ENCODE measurements around the gene SH3GL3. TPM values are rescaled to one million over a fixed set of nuclear protein-coding genes. Genes with fewer than 3 reads are reported as not detected.

Gene SH3GL3
- total and polyA plus RNA-seq, 2 of the 8 experiments (the other 6 are each of a cell fraction or from before 2014, with no cell fraction given): 14.1 to 19.1 TPM

- Histone ChIP-seq H4K8ac (ENCODE audit: extremely low read depth, insufficient read depth, low read length) (no peak overlapping the region), H4K91ac (replicated peaks; ENCODE audit: insufficient read length, low read length) (no peak overlapping the region), H3K14ac (ENCODE audit: insufficient read length) (no peak overlapping the region), H3K4me2 (ENCODE audit: insufficient read depth in 1 of 2, low read depth in 2 of 2, low read length in 2 of 2) (no peak overlapping the region), H3K23ac (ENCODE audit: insufficient read length) (no peak overlapping the region), H3K79me2 (ENCODE audit: control insufficient read depth in 1 of 2, insufficient read depth in 2 of 2, low read length in 2 of 2) (peaks cover 0 to 14% of the 10 kb centered on the region in 2 experiments; a peak in 1 of 4 replicates), H2BK20ac (ENCODE audit: low read length) (no peak overlapping the region), H3K9me3 (ENCODE audit: insufficient read depth in 2 of 2, low read depth in 1 of 2, low read length in 1 of 2) (peaks cover 3 to 4% of the 10 kb centered on the region in 2 experiments; a peak in 2 of 4 replicates), H2BK12ac (ENCODE audit: low read depth, low read length) (no peak overlapping the region), H3K9ac (replicated peaks in 1 of 4; ENCODE audit: extremely low read depth in 1 of 4, low read depth in 3 of 4, low read length in 3 of 4) (no peak overlapping the region), H3K56ac (replicated peaks; ENCODE audit: insufficient read length, low read depth, low read length) (no peak overlapping the region), H2AK5ac (ENCODE audit: low read depth, low read length) (no peak overlapping the region), H3K27ac (ENCODE audit: low read depth, low read length) (no peak overlapping the region), H2AFZ (ENCODE audit: low read length) (no peak overlapping the region), H3K23me2 (ENCODE audit: low read depth, low read length) (no peaks in the 10 kb centered on the region), H2BK120ac (replicated peaks; ENCODE audit: low read depth, low read length) (no peak overlapping the region), H3K27me3 (replicated peaks in 1 of 4; ENCODE audit: control insufficient read depth in 3 of 4, extremely low read depth in 1 of 4, insufficient read depth in 3 of 4, low read length in 3 of 4) (no peaks in the 10 kb centered on the region), H3K36me3 (ENCODE audit: control insufficient read depth in 2 of 4, insufficient read depth in 4 of 4, low read length in 3 of 4) (peaks cover 0 to 3% (median 0%) of the 10 kb centered on the region in 4 experiments; a peak in 1 of 8 replicates), H2BK15ac (ENCODE audit: low read length) (no peak overlapping the region), H3K4ac (replicated peaks; ENCODE audit: insufficient read length, low read depth, low read length) (no peak overlapping the region), H2BK5ac (ENCODE audit: low read depth, low read length) (no peak overlapping the region), H4K20me1 (replicated peaks in 1 of 2; ENCODE audit: control insufficient read depth in 1 of 2, insufficient read depth in 2 of 2, low read length in 2 of 2) (no peaks in the 10 kb centered on the region), H3K4me1 (replicated peaks in 1 of 4; ENCODE audit: control insufficient read depth in 3 of 4, insufficient read depth in 4 of 4, low read length in 3 of 4) (0 out of 7 replicates have a peak, but pooled peaks cover 0 to 5% (median 0%) of the 10 kb centered on the region in 4 experiments), H3K79me1 (ENCODE audit: low read depth, low read length) (no peaks in the 10 kb centered on the region; the same call in 1 of the 2 replicates), H4K5ac (ENCODE audit: insufficient read length, low read depth, low read length) (no peak overlapping the region), H3K4me3 (ENCODE audit: extremely low read depth in 1 of 4, insufficient read depth in 2 of 4, low read depth in 3 of 4, low read length in 4 of 4) (no peak overlapping the region), H3K18ac (ENCODE audit: extremely low read depth, low read length) (no peak overlapping the region)
- TF ChIP-seq, protein P1, sequence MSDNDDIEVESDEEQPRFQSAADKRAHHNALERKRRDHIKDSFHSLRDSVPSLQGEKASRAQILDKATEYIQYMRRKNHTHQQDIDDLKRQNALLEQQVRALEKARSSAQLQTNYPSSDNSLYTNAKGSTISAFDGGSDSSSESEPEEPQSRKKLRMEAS (IDR thresholded peaks at IDR 0.05): no peak
- TF ChIP-seq HDAC6 (IDR thresholded peaks at IDR 0.05; ENCODE audit: low read depth, low read length) (no peak), KDM1A (IDR thresholded peaks at IDR 0.05; ENCODE audit: borderline replicate concordance, low read length) (no peak), BCL11A (IDR thresholded peaks at IDR 0.05; ENCODE audit: low read depth in 2 of 2, low read length in 2 of 2) (no peak), EGR1 (IDR thresholded peaks at IDR 0.05; ENCODE audit: borderline replicate concordance, low read depth, low read length) (no peak), KDM5A (IDR thresholded peaks at IDR 0.05; ENCODE audit: low read length) (no peak), KDM4A (IDR thresholded peaks at IDR 0.05; ENCODE audit: low read depth, low read length, severe bottlenecking) (no peak), EP300 (IDR thresholded peaks at IDR 0.05; ENCODE audit: borderline replicate concordance in 1 of 2, low read depth in 2 of 2, low read length in 2 of 2) (no peak)
- DNase-seq (ENCODE audit: low read depth in 1 of 2, low spot score in 2 of 2) (no peak), FAIRE-seq (no peak)
- POLR2A ChIA-PET (ENCODE audit: partially characterized antibody): no interaction called here
- CTCF ChIA-PET (ENCODE audit: partially characterized antibody): interaction anchor here (1.4 kb wide), 1 partner anchor 33 kb away, joined by 3 read pairs; no protein-coding TSS in a partner anchor
Observed at GRCh38 chr15:83470887-83471286, 23.7 kb downstream of the SH3GL3 start.

All from H1 (cell line).